HG02588 (cell line): Measurements from ENCODE around the gene PSAP.

ENCODE experiments used
- ATAC-seq: cut with Tn5 transposase; IDR thresholded peaks from one replicate; pipeline ENCODE4 v1.9.1; 2021; ENCODE audit warnings: mild to moderate bottlenecking, moderate library complexity; ENCODE audit not compliant: unreplicated experiment

PSAP gene

DNA sequence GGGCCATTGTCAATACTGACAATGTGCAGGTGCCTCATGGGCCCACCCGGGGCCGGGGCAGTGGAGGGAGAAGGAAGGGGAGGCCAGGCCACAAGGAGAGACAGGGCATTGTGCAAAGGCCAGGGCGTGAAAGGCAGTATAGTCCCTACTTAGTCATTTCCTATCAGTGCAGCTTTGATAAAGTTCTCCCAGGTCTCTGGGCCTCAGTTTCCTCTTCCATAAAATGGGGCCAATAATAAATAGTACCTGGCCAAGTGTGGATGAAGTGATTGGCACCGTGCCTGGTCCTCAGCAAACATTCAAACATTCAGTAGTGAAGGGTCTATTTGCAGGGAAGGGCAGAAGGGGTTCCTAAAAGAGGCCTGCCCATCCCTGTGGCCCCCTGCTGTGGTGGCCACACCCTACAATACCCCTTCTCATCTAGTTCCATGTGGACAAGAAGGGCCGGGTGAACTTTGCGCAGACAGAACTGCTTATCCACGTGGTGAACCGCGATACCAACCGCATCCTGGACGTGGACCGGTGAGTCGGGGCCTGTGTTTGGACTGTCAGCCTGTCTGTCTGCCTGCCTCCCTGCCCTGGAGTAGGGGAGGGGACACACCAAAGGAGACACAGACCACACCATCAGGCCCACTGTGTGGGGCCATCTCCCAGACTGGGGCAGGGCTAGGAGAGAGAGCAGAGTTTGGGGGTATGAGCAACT, 40.9 kb downstream of the PSAP start:
- ATAC-seq: no peak

DNA sequence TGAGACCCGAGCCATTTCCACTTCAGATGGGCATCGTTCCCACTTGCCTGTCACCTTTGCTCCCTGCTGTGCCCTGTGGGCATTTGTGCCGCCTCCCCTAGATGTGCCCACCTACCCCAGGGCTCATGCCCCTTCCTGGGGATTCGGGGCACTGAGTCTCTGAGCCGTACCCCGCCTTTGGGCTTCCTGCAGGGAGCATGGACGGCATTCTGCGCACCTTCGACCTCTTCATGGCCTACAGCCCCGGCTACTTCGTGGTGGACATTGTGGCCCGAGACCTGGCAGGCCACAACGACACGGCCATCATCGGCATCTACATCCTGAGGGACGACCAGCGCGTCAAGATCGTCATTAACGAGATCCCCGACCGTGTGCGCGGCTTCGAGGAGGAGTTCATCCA, 41.4 kb downstream of the PSAP start:
- ATAC-seq: no peak

DNA sequence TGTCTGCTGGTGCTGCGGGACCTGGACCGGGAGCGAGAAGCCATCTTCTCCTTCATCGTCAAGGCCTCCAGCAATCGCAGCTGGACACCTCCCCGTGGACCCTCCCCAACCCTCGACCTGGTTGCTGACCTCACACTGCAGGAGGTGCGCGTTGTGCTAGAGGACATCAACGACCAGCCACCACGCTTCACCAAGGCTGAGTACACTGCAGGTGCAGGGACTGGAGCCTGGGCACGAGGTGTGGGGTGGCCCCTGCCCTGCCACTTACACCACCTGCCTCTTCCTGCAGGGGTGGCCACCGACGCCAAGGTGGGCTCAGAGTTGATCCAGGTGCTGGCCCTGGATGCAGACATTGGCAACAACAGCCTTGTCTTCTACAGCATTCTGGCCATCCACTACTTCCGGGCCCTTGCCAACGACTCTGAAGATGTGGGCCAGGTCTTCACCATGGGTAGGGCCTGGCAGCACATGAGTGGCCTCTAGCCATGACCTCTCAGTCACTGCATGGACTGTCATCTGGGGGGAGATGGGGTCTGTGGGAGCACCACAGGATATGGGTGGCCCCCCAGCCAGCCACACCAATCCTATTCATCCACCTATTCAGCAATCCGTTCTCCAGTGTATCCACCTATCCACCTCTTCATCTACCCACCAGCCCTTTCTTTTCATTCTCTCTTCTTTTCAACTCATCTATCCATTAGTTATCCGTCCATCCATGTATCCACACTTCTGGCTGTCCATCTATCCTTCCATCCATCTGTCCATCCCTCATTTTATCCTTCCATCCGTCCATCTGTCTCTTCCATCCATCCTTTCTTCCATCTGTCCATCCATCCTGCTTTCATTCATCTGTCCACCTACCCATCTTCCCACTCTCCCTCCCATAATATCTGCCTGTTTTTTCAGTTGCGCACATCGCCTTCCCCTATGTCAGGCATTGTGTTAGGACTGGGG, 43.2 kb downstream of the PSAP start:
- ATAC-seq: no peak

DNA sequence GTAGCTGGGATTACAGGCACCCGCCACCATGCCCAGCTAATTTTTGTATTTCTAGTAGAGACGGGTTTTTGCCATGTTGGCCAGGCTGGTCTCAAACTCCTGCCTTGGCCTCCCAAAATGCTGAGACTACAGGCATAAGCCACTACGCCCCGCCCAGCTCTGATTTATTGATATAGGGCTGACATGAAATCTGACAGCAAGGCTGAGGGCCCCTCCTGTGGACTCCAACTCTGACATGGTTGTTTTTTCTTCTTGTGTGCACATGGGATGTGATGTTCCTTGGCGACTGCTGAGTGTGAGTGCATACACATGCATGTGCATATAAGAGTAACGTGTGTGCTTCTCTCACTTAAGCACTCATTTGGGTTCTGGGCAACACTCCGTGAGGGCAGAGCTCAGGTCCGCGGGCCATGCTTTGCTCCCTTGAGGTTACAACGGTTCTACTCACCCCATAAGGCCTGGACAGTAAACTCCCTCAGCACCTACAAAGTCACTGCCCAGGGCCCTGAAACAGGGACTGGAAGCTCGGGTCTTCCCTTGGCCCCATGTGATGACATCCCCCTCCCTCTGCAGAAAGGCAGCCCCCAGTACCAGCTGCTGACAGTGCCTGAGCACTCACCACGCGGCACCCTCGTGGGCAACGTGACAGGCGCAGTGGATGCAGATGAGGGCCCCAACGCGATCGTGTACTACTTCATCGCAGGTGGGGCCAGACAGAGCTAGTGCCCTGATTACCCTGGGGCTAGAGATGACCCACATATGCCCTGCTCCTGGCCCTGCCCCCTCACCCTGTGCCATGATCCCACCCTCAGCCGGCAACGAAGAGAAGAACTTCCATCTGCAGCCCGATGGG, 44.1 kb downstream of the PSAP start:
- ATAC-seq: no peak

DNA sequence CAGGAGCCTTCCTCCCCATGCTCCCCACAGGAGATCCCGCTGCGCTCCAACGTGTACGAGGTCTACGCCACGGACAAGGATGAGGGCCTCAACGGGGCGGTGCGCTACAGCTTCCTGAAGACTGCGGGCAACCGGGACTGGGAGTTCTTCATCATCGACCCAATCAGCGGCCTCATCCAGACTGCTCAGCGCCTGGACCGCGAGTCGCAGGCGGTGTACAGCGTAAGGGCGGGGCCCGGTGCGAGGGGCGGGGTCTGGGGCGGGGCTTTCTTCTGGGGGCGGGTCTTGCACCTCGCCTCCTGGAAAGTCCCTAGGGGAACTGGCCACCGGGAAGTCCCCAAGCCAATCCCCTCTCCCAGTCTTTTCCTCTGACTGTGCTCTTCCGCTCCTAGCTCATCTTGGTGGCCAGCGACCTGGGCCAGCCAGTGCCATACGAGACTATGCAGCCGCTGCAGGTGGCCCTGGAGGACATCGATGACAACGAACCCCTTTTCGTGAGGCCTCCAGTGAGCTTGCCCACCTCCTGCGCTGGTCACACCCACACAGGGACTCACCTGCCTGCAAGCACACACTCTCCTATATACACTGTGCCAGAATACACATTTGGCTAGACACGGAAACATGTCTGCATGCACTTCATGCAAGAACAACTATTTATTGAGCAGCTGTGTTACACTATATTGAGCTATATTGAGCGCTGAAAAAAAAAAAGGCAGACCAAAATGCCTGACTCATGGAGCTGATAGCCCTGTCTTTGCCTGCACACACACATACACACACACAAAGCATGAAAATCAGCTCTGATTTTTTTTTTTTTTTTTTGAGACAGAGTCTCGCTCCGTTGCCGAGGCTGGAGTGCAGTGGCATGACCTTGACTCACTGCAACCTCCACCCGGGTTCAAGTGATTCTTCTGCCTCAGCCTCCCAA, 45.0 kb downstream of the PSAP start:
- no peak for ATAC-seq

DNA sequence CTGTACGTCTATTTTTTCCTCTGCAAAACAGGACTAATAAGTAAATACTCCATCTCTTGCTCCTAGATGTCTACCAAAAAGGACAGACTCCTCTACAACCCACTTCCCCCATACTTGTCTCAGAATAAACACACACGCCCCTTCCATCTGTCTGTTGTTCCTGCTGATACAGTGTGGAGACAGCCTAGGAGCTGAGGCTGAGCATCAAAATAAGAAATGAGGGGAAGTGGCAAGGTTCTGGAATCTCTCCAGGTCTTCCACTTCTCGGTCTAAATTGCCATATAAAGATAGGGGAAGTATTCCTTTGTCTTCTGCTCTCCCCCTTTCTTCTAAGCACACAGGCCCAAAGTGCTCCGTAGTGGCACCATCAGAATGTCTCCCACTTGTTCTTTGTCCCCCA, 47.0 kb downstream of the PSAP start:
- ATAC-seq: no peak

DNA sequence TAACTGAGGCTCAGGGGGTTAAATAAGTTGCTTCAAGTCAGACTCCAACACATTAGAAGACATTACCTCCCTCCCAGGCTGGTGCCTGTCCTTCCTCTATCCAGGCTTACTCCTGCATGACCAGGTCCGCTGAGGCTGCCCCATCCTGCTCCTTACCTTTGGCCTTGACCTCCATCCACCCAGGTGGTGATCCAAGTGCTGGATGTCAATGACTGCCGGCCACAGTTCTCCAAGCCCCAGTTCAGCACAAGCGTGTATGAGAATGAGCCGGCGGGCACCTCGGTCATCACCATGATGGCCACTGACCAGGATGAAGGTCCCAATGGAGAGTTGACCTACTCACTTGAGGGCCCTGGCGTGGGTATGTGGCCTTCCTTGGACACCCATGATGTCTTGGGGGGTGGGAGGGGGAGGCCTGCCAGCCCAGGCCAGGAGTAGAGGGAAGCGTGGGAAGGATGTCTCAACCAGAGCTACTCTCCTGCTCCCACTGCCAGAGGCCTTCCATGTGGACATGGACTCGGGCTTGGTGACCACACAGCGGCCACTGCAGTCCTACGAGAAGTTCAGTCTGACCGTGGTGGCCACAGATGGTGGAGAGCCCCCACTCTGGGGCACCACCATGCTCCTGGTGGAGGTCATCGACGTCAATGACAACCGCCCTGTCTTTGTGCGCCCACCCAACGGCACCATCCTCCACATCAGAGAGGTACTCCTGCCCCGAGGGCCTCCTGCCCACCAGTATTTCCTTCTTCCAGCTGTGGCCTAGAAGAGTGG, 48.1 kb downstream of the PSAP start:
- ATAC-seq: no peak

DNA sequence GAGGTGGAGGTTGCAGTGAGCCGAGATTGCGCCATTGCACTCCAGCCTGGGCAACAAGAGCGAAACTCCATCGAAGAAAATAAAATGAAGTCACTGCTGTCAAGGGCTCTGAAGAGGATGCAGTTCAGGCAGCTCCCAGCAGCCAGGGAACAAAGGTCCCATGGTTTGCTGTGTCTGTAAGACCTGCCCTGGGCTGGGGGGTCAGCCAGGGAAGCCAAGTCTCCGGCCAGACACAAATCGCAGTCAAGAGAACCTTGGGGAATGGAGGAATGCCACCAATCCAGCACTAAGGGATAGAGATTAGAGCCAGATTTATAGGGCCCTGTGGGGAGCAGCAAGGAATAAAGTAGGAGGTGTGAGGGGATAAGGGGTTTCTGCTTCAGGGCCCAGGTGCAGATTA, 48.8 kb downstream of the PSAP start:
- ATAC-seq: no peak

DNA sequence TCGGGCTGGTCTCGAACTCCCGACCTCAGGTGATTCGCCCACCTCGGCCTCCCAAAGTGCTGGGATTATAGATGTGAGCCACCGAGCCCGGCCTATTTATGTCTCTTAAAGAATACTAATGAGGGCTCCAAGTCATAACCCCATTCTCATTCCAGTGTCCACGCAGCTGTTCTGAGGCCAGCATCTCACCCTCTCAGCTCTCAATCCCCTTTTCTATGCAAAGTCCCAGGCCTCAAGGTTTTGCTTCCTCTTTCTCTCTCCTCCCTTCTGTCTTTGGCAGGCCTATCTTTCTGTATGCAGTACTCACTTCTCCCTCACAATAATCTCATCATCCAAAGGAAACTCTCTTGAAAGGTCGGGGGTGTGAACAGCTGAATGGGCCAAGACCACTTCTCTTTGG, 49.7 kb downstream of the PSAP start:
- peak; percentile 77 for ATAC-seq

DNA sequence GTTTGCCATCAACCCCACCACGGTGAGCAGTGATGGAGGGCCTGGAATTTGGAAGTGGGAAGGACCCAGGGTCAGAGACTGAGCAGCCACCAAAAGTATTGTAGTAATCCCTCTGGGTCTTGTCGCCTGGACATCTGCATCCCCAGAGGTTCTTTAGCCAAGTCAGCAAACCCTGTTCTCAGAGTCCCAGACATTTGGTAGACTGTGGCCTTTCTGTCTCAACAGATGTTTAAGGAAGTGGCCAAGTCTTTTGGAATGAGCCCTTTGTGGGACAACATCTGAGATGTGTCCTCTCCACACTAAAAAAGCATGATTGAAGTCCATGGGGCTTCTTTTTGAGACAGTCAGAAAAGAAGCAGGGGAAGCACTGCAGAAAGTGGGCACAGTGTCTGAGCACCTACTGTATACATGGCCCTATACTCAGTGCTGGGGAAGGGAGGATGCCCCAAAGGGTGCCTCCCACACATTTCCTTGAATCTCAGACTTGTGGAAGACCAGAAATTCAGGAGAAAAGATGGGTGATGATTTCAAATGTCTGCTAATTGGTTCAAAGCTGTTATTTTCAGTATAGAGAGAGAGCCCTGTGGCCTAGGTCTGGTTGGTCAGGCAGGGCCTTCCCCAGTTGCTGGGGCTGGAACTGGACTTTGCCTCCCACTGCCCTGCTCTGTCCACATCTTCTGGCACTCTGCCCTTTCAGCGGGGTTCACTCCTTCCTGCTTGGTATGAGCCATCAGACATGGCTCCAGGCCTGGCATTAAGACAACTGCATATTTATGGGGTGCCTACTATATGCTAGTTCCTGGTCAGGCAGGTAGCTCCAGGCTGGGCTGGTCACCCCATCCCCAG, 51.2 kb downstream of the PSAP start:
- no peak for ATAC-seq

DNA sequence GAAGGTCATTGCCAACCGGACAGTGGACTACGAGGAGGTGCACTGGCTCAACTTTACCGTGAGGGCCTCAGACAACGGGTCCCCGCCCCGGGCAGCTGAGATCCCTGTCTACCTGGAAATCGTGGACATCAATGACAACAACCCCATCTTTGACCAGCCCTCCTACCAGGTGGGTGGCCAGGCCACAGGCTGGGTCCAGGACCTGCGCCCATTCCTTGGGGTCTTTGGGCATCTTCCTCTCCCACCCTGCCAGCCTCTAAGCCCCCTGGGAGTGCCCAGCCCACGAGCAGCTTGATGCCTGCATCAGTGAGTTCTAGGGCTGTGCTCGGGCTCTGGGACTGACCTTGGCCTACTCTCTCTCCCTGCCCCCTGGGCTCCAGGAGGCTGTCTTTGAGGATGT, 51.9 kb downstream of the PSAP start:
- no peak for ATAC-seq

DNA sequence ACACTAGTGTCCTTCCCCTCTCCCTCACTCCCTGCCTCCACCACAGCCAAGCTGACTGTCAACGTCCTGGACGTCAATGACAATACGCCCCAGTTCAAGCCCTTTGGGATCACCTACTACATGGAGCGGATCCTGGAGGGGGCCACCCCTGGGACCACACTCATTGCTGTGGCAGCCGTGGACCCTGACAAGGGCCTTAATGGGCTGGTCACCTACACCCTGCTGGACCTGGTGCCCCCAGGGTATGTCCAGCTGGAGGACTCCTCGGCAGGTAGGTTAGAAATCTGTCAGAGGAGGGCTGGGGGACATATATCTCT, 52.8 kb downstream of the PSAP start:
- ATAC-seq: no peak

DNA sequence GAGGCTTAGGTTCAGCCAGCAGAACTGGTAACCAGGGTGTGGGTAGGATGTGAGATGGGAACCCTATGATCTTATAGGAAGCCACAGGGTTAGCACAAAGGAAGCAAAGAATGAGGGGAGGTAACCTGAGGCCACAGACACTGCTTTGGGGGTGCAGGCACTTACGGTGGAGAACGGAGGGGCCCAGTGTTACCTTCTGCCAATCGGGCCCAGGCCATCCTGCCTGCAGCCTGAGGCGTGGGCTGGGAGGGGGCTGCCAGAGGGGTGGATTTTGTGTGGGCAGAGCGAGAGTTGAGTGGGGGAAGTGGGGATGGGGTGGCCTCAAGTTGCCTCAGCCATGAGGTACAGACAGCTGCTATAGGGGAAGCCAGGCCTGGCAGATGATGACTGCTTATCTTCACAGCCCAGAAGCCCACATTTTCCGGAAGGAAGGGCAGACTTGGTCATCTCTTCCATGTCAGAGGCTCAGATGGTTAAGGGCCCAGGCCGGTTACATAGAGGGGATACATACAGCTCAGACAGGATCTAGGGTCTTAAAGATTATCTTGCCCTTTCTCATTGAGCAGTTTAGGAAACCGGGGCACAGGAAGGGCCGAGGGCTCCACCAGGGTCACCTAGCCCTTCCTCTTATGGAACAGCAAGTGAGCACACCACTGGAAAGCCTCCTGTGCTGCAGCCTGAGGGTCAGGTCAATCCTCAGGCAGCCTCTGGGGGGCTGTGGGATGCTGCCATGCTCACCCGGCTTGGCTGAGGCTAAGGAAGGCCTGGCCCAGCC, 53.3 kb downstream of the PSAP start:
- no peak for ATAC-seq

DNA sequence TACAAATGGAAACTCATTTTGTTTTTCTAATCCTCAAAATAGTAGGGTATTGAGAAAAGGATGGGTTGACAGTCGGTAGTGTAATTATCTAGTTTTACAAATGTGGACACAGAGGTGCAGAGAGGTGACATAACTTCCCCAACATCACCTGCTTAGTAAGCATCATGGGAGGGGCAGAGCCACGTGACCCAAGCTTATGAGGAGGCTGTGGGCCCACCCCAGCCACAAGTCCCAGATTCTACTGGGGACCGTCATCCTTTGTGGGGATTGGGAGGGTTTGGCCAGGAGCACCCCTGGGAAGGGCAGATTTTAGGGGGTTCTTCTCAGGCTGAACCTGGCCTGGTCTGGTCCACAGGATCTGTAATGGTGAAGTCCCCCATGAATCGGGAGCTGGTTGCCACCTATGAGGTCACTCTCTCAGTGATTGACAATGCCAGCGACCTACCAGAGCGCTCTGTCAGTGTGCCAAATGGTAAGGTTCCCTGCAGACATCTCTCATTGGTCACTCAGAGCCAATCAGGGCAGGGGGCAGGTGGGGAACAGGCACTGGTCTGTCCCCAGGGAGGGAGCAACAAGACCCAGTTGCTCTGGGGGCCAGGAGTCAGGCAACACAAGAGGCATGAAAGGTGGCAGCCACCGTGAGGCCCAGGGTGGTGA, 54.2 kb downstream of the PSAP start:
- no peak for ATAC-seq

DNA sequence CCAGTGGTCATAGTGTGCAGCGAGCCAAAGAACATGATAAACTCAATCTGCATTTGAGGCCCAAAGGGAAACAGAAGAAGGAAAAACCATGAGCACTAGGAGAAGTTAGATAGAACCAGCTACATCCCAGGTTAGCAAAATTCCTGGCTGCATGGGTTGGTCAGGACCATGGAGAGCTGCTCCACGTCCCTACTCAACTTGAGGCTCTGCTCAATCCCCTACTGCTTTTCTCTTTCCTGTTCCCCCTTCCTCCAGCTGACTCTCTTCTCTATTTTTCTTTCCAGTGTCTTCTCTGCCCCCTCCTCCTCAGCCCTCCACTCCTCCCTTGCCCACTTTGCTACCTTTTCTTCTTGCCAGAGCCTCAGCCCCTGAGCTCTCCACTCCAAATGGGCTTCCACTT, 55.8 kb downstream of the PSAP start:
- no peak for ATAC-seq

DNA sequence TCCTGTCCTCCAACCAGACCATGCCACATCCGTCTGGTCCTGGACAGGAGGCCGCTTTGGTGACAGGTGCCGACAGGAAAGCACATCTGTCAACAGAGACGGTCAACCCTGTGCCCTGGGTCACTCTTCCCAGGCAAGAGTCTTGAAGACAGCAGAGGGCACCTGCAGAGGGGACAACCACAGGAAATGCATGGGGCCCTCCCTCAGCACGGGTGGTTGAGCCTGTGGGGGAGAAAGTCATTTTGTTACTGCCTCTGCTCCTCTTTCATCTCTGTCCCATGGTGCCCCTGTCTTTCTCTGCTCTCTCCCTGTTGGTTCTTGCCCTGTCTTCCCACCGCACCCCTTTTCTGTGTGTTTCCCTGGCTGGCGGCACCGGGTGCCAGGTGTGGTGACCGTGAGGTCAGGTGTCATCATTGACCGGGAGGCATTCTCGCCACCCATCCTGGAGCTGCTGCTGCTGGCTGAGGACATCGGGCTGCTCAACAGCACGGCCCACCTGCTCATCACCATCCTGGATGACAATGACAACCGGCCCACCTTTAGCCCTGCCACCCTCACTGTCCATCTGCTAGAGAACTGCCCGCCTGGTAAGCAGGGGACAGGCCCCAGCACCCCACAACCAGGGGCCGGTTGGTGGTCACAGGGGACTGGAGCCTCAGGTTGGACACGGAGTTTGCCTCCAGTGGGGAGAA, 60.2 kb downstream of the PSAP start:
- ATAC-seq: no peak

DNA sequence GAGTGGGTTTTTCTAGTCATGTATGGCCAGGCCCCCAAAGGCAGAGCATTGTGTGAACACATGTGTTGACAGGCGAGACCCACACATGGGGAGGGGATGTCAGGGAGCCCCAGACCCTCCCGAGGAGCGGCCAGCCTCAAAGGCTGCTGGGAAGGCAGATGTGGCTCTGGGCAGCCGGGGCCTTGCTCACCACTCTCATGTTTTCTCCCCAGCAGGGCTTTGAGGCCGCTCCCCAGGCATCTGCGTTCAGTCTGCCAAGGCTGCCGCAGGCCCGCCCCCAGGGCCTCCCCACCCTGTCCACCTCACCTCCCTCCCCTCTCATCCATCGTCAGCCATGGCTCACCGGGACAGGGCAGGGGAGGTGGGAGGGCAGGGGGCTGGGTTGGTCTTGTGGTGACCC, 61.2 kb downstream of the PSAP start:
- ATAC-seq: no peak
